C4-2B (cell line): ENCODE data around the gene BLOC1S1.

ENCODE experiments used
- H3K27ac ChIP-seq: fragments of 450-650 bp; 2 replicates; pipeline ENCODE4 v1.5.1; 2017
- CTCF ChIP-seq: fragments of 450-650 bp; conservative IDR thresholded peaks from 2 replicates; pipeline ENCODE4 v1.5.1; 2017; ENCODE audit warnings: mild to moderate bottlenecking
- ZFX ChIP-seq: fragments of 450-650 bp; IDR thresholded peaks from 2 replicates; pipeline ENCODE4 v1.6.1; 2017

BLOC1S1 gene

GRCh38 chr12:55760663-55761062 is 44.8 kb downstream of the BLOC1S1 start:
- H3K27ac ChIP-seq: no peak overlapping the region
- no peak for TF ChIP-seq ZFX
- no peak for TF ChIP-seq CTCF

GRCh38 chr12:55762646-55763045 is 46.8 kb downstream of the BLOC1S1 start:
- no peak for TF ChIP-seq ZFX
- TF ChIP-seq CTCF: no peak
- H3K27ac ChIP-seq: no peak overlapping the region

GRCh38 chr12:55765736-55766290 is 50.0 kb downstream of the BLOC1S1 start:
- no peak for TF ChIP-seq CTCF
- TF ChIP-seq ZFX: no peak
- H3K27ac ChIP-seq: no peak overlapping the region

GRCh38 chr12:55767156-55767555 is 51.3 kb downstream of the BLOC1S1 start:
- TF ChIP-seq CTCF: no peak
- TF ChIP-seq ZFX: no peak
- no peak overlapping the region for H3K27ac ChIP-seq
